Suprapubic skin (tissue), 3 donors: Measurements from ENCODE around the gene ATXN1.

Source experiments
- CTCF ChIP-seq, 2 donors: fragments of 200-600 bp in 1 of 2; fragments of 450-650 bp in 1 of 2; sonication (generic) in 1 of 2; IDR thresholded peaks; one replicate each; pipeline ENCODE4 v1.5.1; 2016 to 2019; ENCODE audit warnings: antibody characterized with exemption in 2 of 2, mild to moderate bottlenecking in 1 of 2, moderate library complexity in 1 of 2
- POLR2A ChIP-seq, 2 donors: fragments of 450-650 bp; IDR thresholded peaks; one replicate each; pipeline ENCODE4 v1.6.1; 2017; ENCODE audit warnings: antibody characterized with exemption in 2 of 2, mild to moderate bottlenecking in 2 of 2, moderate library complexity in 2 of 2

GRCh38 chr6:16748025-16748319 is 13.3 kb downstream of the ATXN1 start:
- no peak for TF ChIP-seq CTCF (IDR thresholded peaks at IDR 0.05)
- no peak for TF ChIP-seq POLR2A (IDR thresholded peaks at IDR 0.05)
